Nucleus accumbens (tissue), 56 donors: ENCODE measurements around the gene DISP3.
A peak's percentile ranks its signal among the peaks of the same experiment; 100 is the strongest.

Source experiments
- DNase-seq, 56 donors: peaks; one replicate each; lab custom pipeline; 2025; lab: John Stamatoyannopoulos, UW

The DISP3 gene

DNA sequence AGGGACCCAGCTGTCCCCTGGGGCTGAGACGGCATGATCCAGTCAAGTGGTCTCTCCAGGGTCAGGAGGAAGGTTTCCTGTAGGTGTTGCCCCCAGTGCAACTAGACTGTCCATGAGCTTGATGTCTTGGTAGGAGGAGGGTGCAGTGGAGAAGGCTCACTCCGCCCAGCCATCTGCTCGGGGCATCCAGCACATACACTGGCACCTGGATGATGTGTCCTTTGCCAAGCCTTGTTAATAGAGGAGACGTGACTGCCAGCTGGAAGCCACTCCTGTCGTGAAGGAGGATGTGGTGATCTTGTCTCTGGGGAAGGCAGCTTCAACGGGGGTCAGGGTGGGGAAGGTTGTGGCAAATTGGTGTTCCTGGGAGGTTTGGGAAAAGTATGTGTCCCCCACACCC, 6.2 kb downstream of the DISP3 start:
- DNase-seq = no peak

GRCh38 chr1:11486231-11487009, 7.5 kb downstream of the DISP3 start:
- no peak for DNase-seq

DNA sequence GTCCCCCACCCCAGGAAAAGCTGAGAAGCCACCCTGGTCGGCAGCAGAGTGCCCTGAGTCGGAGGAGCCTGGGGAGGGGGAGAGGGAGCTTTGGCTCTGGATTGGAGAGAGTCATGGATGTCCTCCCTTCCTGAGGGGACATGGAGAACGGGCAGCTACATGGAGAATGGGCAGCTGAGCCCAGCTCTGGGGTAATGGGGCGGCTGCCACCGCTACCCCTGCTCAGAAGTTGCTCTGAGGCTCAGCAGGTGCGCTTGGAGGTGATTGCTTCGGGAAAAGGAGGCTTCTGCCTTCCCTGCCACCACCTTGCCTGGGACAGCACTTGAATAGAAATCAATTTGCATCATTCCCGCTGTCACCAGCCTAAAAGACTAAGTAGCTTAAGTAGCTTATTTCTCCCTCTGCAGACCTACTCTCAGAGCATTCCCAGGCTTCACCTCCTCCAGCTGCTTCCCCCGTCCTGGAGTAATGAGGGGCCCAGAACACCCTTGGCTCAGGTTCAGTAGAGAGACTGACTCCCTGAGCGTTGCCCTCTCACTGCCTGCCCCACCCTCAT, 8.3 kb downstream of the DISP3 start:
- no peak for DNase-seq

GRCh38 chr1:11488201-11488770, 9.3 kb downstream of the DISP3 start:
- DNase-seq = no peak

DNA sequence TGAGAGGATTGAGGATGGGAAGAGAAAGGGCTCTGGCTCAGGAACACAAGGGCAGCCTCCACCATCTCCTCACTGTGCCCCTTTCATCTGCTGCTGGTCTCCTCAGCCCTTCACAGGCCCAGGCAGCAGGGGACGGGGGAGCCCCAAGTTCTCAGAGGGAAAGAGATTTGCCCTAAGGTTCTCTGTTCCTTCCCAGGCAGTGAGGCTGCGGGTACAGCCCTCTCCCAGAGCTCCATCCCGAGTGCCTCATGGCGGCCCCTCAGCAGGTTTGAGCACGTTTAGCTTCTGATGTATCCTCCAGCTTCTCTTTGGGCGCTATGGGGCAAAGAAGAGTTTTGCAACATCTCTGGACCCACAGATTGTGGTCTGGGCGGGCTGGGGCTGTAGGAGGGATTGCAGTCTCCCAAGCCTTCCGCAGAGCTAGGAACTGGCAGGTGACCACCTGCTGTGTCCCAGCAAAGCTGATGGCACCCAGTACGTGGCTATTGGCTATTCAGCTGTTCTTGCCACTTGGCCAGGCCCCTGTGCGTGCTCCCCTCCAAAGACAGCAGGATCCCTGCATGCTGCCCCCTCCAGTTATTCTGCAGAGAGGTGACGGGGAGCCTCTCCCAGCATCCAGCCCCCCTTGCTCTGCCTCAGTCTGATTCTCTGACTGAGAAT, 10.1 kb downstream of the DISP3 start:
- no peak for DNase-seq

DNA sequence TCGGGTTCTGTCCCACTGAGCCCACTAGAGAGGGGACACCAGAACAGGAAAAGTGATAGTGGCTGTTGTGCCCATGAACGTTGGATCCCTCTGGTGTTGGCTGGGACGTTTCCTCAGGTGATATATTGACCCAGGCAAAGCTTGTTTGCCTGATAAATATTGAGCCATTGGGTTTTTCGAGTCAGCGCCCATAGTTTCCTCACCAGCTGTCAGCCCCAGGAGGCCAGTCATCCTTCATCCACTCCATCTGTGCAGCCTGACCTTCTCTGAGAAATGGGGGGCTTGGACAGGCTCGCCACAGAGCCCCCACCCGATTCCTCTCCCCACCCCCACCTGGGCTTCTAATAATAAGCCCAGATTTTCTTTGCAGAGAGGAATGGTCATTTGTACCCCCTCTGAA, 13.3 kb downstream of the DISP3 start:
- no peak for DNase-seq

- no peak for DNase-seq
These were observed 15.2 kb downstream of the DISP3 start for GRCh38 chr1:11493972-11494655.

DNA sequence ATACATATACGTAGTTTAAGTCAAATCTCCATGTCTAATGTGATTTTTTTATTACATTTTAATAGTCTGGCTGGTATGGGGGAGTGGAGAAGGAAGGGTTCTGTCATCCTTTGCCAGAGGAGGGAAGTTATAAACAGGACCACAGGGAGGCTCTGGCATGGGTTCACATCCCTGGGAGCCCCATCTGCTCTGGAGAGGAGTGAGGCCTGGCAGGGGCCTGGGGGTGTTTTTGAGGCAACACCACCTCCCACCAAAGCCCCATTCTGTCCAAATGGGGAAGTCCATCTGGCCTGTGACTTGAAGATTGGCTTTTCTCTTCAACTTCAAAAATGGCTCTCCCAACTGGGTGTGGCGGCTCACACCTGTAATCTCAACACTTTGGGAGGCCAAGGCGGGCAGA, 15.8 kb downstream of the DISP3 start:
- DNase-seq = no peak

DNA sequence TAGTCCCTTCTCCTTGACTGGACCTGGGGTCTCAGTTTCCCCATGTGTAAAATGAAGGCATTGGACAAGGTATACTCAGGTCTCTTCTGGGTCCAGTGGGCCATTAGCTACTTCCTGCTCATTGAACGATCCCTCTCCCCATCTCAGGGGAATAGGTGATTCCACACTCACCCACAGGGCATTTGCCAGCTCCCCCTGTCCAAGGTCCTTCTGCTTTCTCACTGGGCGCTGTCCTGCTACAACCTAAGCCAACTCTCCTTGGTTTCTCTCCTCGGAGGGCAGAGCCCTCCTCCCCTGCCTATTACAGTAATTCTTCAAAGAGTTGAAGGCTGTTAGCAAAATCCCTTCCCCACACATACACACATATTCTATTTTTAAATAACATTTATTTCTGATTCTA, 16.6 kb downstream of the DISP3 start:
- no peak for DNase-seq

DNA sequence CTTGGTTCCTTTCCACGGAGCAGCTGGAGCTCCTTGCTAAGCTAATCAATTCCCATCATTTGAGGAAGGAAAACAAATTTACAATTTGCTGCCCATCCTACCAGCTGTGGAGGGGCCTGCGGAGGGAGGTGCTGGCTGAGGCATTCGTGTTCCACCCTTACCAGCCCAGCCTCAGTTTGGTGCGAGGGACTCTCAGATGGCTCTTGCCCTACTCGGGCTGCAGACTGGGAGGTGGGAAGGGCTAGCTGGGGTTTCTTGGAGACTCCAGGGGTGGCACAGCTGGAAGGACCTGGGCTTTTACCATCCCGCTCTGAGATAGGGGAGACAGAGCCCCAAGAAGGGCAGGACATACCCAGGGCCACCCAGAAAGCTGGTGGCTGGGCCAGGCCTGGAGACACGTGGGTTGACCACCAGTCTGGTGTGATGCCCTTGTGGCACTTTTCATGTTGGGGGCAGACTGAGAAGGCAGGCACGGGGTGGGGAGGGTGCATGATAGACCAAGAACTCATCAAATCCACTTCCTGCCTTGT, 17.7 kb downstream of the DISP3 start:
- no peak for DNase-seq

- DNase-seq = peak in 5 of 56 donors; percentile 18 to 45 (median 24)
These were observed 20.1 kb downstream of the DISP3 start for GRCh38 chr1:11498956-11499594.

DNA sequence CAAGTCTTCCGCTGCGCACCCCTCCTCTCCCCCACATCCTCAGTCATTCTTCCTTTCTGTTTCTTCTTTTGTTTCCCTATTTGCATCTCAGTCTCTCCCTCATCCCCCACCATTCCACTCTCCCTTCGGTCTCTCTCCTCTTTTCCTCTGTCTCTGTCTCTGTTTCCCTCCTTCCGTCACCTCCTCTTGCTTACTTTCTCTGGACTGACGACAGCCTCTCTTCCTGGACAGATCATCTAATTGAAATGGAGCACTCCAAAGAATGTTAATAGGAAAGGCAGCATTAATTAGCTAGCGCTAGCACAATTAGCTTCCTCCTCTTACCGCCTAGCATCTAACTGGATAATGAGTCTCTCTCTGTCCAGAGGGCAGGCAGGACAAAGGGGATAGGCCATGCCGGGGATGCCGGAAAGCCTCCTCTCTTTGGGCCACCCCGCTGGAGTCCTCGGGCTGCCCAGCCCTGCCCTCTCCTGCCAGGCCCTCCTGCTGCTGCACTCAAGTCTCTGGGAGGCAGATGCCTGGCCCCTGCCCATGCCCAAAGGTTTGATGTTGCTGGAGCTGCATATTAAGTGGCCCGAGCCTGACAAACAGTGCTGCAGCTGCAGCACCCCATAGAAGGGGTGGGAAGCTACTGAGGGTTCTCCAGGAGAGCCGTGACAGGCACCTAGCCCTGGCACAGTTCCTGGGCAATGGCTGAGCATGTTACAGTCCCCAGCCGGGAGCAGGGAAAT, 20.8 kb downstream of the DISP3 start:
- DNase-seq = peak in 40 of 56 donors; percentile 5 to 70 (median 30)

DNA sequence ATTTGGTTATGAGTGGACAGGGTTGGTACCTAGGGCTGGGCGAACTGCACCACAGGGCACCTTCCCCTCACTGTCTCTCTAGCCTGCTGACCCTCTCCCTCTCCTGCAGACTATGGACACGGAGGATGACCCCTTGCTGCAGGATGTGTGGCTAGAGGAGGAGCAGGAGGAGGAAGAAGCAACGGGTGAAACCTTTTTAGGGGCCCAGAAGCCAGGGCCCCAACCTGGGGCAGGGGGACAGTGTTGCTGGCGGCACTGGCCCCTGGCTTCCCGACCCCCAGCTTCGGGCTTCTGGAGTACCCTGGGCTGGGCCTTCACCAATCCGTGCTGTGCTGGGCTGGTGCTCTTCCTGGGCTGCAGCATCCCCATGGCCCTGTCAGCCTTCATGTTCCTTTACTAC, 21.9 kb downstream of the DISP3 start:
- no peak for DNase-seq

DNA sequence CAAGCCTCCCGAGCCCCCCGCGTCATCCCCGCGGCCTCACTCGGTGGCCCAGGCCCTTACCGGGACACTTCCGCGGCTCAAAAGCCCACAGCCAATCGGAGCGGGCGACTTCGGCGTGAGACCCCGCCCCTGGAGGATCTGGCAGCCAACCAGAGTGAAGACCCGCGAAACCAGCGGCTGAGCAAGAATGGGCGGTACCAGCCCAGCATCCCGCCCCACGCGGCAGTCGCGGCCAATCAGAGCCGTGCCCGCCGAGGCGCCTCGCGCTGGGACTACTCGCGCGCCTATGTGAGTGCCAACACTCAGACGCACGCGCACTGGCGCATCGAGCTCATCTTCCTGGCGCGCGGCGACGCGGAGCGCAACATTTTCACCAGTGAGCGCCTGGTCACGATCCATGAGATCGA, 22.5 kb downstream of the DISP3 start:
- peak in 2 of 56 donors; percentile 18 to 52 for DNase-seq

DNA sequence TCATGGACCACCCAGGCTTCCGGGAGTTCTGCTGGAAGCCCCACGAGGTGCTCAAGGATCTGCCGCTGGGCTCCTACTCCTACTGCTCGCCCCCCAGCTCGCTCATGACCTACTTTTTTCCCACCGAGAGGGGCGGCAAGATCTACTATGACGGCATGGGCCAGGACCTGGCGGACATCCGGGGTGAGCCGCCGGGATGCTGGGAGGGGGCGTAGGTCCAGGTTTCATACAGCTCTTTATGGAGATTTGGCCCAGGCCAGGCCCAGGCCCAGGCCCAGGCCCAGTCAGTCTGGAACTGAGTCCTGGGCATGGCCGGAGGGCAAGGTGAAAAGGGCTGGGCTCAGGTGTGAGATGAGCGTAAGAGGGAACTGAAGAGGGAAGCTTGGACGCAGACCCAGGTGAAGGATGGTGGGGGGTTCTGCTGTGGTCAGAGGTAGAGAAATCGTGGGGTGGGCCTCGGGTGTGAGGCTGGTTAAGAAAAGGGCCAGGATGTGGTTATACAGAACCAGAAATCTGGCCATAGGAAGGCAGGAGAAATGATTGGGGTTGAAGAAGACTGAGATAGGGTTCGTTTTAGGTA, 23.0 kb downstream of the DISP3 start:
- no peak for DNase-seq

GRCh38 chr1:11502516-11502915, 23.6 kb downstream of the DISP3 start:
- DNase-seq = no peak

GRCh38 chr1:11504599-11504998, 25.6 kb downstream of the DISP3 start:
- DNase-seq = no peak

DNA sequence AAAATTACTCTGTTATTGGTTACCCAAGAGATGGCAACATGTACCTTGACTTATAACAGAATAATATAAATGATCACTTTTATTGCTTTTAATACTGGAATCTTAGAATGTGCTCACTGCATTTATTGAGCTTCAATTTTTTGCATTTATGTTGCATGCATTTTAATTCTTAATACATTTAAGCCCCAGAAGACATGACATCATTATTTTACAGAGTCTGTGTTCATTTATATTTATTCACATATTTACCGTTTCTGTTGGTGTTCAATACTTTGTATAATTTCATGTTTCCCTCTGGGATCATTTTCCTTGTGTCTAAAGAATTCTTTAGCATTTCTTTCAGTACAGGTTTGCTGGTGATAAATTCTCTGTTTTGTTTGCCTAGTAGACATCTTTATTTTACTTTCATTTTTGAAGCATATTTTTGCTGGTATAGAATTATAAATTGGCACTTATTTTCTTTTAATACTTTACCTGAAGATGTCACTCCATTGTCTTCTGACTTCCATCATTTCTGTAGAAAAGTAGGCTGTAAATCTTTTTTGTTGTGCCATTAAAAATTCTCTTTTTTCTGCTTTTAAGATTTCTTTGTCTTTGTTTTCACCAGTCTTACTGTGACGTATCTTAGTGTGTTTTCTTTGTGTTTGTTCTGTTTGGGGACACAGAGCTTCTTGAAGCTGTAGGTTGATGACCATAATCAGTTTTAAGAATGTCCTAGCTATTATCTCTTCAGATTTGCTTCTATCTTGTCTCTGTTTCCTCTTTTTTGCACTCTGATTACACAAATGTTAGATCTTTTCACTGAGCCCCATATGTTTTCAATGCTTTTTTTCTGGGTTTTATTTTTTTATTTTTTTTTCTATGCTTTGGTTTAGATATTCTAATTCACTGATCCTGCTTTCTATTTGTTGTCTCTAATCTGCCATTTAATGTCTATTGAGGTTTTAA, 26.9 kb downstream of the DISP3 start:
- DNase-seq = no peak
